ENCODE measurements around the gene PLCG1.
A peak's percentile ranks its signal among the peaks of the same experiment; 100 is the strongest.

PLCG1 gene

GRCh38 chr20:41159547-41159946, 22.2 kb downstream of the PLCG1 start:
- no peak for DNase-seq
- intact Hi-C loops (cut with DNase I) = no loop called here

GRCh38 chr20:41160686-41161085, 23.3 kb downstream of the PLCG1 start:
- DNase-seq = no peak
- intact Hi-C loops (cut with DNase I) = no loop called here

GRCh38 chr20:41161886-41162285, 24.5 kb downstream of the PLCG1 start:
- intact Hi-C loops (cut with DNase I) = no loop called here
- DNase-seq = peak in 5 of 42 donors; percentile 42 to 65 (median 48)

- intact Hi-C loops (cut with DNase I) = no loop called here
- DNase-seq = no peak
Observed at GRCh38 chr20:41162396-41162795, 25.1 kb downstream of the PLCG1 start.

GRCh38 chr20:41163821-41164220, 26.5 kb downstream of the PLCG1 start:
- no peak for DNase-seq
- intact Hi-C loops (cut with DNase I) = no loop called here

GRCh38 chr20:41165001-41165882, 27.9 kb downstream of the PLCG1 start:
- DNase-seq = peak in 4 of 42 donors; percentile 3 to 31 (median 24)
- intact Hi-C loops (cut with DNase I) = no loop called here

- intact Hi-C loops (cut with DNase I) = no loop called here
- peak in 9 of 42 donors; percentile 1 to 34 (median 8) for DNase-seq
Observed at GRCh38 chr20:41166201-41167117, 29.1 kb downstream of the PLCG1 start.

- peak in 6 of 42 donors; percentile 3 to 26 (median 14) for DNase-seq
- intact Hi-C loops (cut with DNase I) = no loop called here
Observed at GRCh38 chr20:41167118-41167470, 29.8 kb downstream of the PLCG1 start.

GRCh38 chr20:41167481-41168253, 30.3 kb downstream of the PLCG1 start:
- intact Hi-C loops (cut with DNase I) = no loop called here
- peak in 8 of 42 donors; percentile 2 to 28 (median 8) for DNase-seq

- intact Hi-C loops (cut with DNase I) = no loop called here
- DNase-seq = peak in 12 of 42 donors; percentile 3 to 30 (median 10)
Observed at GRCh38 chr20:41168281-41169161, 31.2 kb downstream of the PLCG1 start.

GRCh38 chr20:41169162-41169690, 31.9 kb downstream of the PLCG1 start:
- intact Hi-C loops (cut with DNase I) = no loop called here
- peak in 9 of 42 donors; percentile 1 to 29 (median 5) for DNase-seq

- DNase-seq = peak in 25 of 42 donors; percentile 1 to 36 (median 11)
- intact Hi-C loops (cut with DNase I) = loop anchor here (5.0 to 10.0 kb wide), 3 partner anchors 77 to 245 kb away; partner anchors contain the start of gene LPIN3
Observed at GRCh38 chr20:41169791-41170351, 32.5 kb downstream of the PLCG1 start.

GRCh38 chr20:41170386-41171105, 33.2 kb downstream of the PLCG1 start:
- intact Hi-C loops (cut with DNase I) = loop anchor here (5.0 to 10.0 kb wide), 3 partner anchors 77 to 244 kb away; partner anchors contain the start of gene LPIN3
- peak in 26 of 42 donors; percentile 1 to 34 (median 9) for DNase-seq

GRCh38 chr20:41171736-41172295, 34.5 kb downstream of the PLCG1 start:
- peak in 22 of 42 donors; percentile 0 to 34 (median 8) for DNase-seq
- intact Hi-C loops (cut with DNase I) = loop anchor here (2.0 to 10.0 kb wide), 4 partner anchors 61 to 243 kb away; partner anchors contain the start of gene LPIN3

- intact Hi-C loops (cut with DNase I) = loop anchor here (2.0 to 10.0 kb wide), 4 partner anchors 60 to 242 kb away; partner anchors contain the start of gene LPIN3
- DNase-seq = peak in 25 of 42 donors; percentile 4 to 48 (median 17)
Observed at GRCh38 chr20:41172296-41173140, 35.2 kb downstream of the PLCG1 start.

Measured in head of caudate nucleus (tissue), 42 donors.